HCT116 (cell line): ENCODE measurements around the gene SERPINB12. TPM values are rescaled to one million over a fixed set of nuclear protein-coding genes. Genes with fewer than 3 reads are reported as not detected.

Experiments used
- ATAC-seq: fragments of 200-7000 bp; cut with Tn5 transposase; 2 replicates; pipeline ENCODE4 v1.9.1; 2020; ENCODE audit warnings: mild to moderate bottlenecking, moderate library complexity
- BruUV-seq: library from RNA; stranded (reverse); fragments of 400-500 nt; replicated peaks from 2 replicates; lab custom pipeline; 2021; lab: Mats Ljungman, UMichigan
- CTCF ChIA-PET: fragments of 300-600 bp; sonication (Branson Sonifier 250); formaldehyde crosslinking; loops from one replicate; lab custom pipeline; 2021; ENCODE audit warnings: antibody characterized with exemption; lab: Charles Lee
- POLR2A ChIA-PET: fragments of 300-600, 350-600 bp; sonication (Branson Sonifier 250); formaldehyde crosslinking; loops from one replicate; lab custom pipeline; 2021; ENCODE audit warnings: antibody characterized with exemption; lab: Charles Lee
- RAD21 ChIA-PET, 2 experiments: fragments of 300-600 bp; sonication (Branson Sonifier 250); formaldehyde crosslinking; loops; one replicate each; lab custom pipeline; 2023; ENCODE audit warnings: low total read pairs in 2 of 2; ENCODE audit not compliant: uncharacterized antibody in 2 of 2, unreplicated experiment in 2 of 2, low non-redundant PET in 1 of 2; lab: Charles Lee
- DNase-seq: peaks from one replicate; pipeline ENCODE4 v3.0.0-alpha.2; 2010; ENCODE audit warnings: low read depth, low spot score
- H2AFZ ChIP-seq: fragments of 200-600 bp; shearing (Covaris generic), sonication (generic); 2 replicates; pipeline ENCODE4 v1.6.1; 2017; ENCODE audit warnings: low read depth, mixed run types, mixed read lengths, antibody characterized with exemption, low read length; ENCODE audit not compliant: poor library complexity, severe bottlenecking
- H3K27ac ChIP-seq: 2 replicates; pipeline ENCODE4 v1.5.1; 2012; ENCODE audit warnings: low read depth, low read length
- H3K27me3 ChIP-seq: fragments of 200-600 bp; sonication (generic); 2 replicates; pipeline ENCODE4 v1.6.1; 2016; ENCODE audit warnings: mixed run types, low read length, mixed read lengths; ENCODE audit not compliant: insufficient read depth
- H3K36me3 ChIP-seq, 2 experiments: fragments of 200-500 bp in 1 of 2; fragments of 200-600 bp in 1 of 2; sonication (Bioruptor generic) in 1 of 2; sonication (generic) in 1 of 2; 2 replicates each; pipeline versions ENCODE4 v1.5.1 to v1.6.1; 2014 to 2016; ENCODE audit warnings: low read length in 2 of 2, inconsistent platforms in 1 of 2, mixed read lengths in 1 of 2, mixed run types in 1 of 2; ENCODE audit not compliant: insufficient read depth in 2 of 2, control insufficient read depth in 1 of 2
- H3K4me1 ChIP-seq, 2 experiments: fragments of 200-600 bp in 1 of 2; sonication (generic) in 1 of 2; 2 replicates each; pipeline versions ENCODE4 v1.5.1 to v1.6.1; 2012 to 2017; ENCODE audit warnings: low read length in 2 of 2, inconsistent platforms in 1 of 2, mild to moderate bottlenecking in 1 of 2, mixed read lengths in 1 of 2, mixed run types in 1 of 2, moderate library complexity in 1 of 2; ENCODE audit not compliant: insufficient read depth in 2 of 2, control insufficient read depth in 1 of 2
- H3K4me2 ChIP-seq: fragments of 200-600 bp; sonication (generic); 2 replicates; pipeline ENCODE4 v1.6.1; 2017; ENCODE audit warnings: mixed run types, low read length, mixed read lengths
- H3K4me3 ChIP-seq, 2 experiments: fragments of 200-600 bp in 1 of 2; sonication (generic) in 1 of 2; replicated peaks in 1 of 2; 2 replicates each; pipeline ENCODE4 v1.5.1; 2011 to 2016; ENCODE audit warnings: low read length in 2 of 2, control low read depth in 1 of 2, low read depth in 1 of 2, mild to moderate bottlenecking in 1 of 2, mixed read lengths in 1 of 2, mixed run types in 1 of 2
- H3K79me2 ChIP-seq: fragments of 200-600 bp; sonication (generic); 2 replicates; pipeline ENCODE4 v1.6.1; 2017; ENCODE audit warnings: mild to moderate bottlenecking, mixed run types, low read length, moderate library complexity, mixed read lengths; ENCODE audit not compliant: insufficient read depth
- H3K9ac ChIP-seq: fragments of 200-600 bp; sonication (generic); 2 replicates; pipeline ENCODE4 v1.6.1; 2016; ENCODE audit warnings: low read length, mixed read lengths
- H3K9me2 ChIP-seq: fragments of 200-600 bp; sonication (generic), shearing (Covaris generic); 2 replicates; pipeline ENCODE4 v1.6.1; 2017; ENCODE audit warnings: mixed run types, mild to moderate bottlenecking, moderate library complexity; ENCODE audit not compliant: insufficient read depth
- H3K9me3 ChIP-seq, 2 experiments: fragments of 200-500 bp in 1 of 2; fragments of 200-600 bp in 1 of 2; sonication (Bioruptor generic) in 1 of 2; sonication (generic) in 1 of 2; 2 replicates each; pipeline ENCODE4 v1.6.1; 2014 to 2017; ENCODE audit warnings: low read length in 2 of 2, mixed read lengths in 2 of 2, inconsistent platforms in 1 of 2, low read depth in 1 of 2, mild to moderate bottlenecking in 1 of 2, mixed run types in 1 of 2, moderate library complexity in 1 of 2; ENCODE audit not compliant: control insufficient read depth in 1 of 2, insufficient read depth in 1 of 2
- H4K20me1 ChIP-seq: fragments of 200-600 bp; sonication (generic), shearing (Covaris generic); 2 replicates; pipeline ENCODE4 v1.6.1; 2017; ENCODE audit warnings: mixed run types, mild to moderate bottlenecking, moderate library complexity; ENCODE audit not compliant: insufficient read depth
- CBX3 ChIP-seq: IDR thresholded peaks from 2 replicates; pipeline ENCODE4 v1.6.1; 2012; ENCODE audit warnings: low read depth
- CEBPB ChIP-seq: IDR thresholded peaks from 2 replicates; pipeline ENCODE4 v1.6.1; 2012; ENCODE audit warnings: low read depth
- EGR1 ChIP-seq: IDR thresholded peaks from 2 replicates; pipeline ENCODE4 v1.6.1; 2012; ENCODE audit warnings: low read depth
- ELF1 ChIP-seq: IDR thresholded peaks from 2 replicates; pipeline ENCODE4 v1.6.1; 2012; ENCODE audit warnings: low read depth, borderline replicate concordance
- EZH2 ChIP-seq: fragments of 200-600 bp; sonication (generic); IDR thresholded peaks from 2 replicates; pipeline ENCODE4 v1.6.1; 2017; ENCODE audit warnings: antibody characterized with exemption, mixed run types
- FOSL1 ChIP-seq: IDR thresholded peaks from 2 replicates; pipeline ENCODE4 v1.6.1; 2012; ENCODE audit warnings: low read depth
- POLR2AphosphoS5 ChIP-seq: IDR thresholded peaks from 2 replicates; pipeline ENCODE4 v1.6.1; 2011; ENCODE audit warnings: mild to moderate bottlenecking, low read depth, low read length, moderate library complexity
- RAD21 ChIP-seq: IDR thresholded peaks from 2 replicates; pipeline ENCODE4 v1.6.1; 2012; ENCODE audit warnings: low read depth, mild to moderate bottlenecking
- REST ChIP-seq: IDR thresholded peaks from 2 replicates; pipeline ENCODE4 v1.6.1; 2012; ENCODE audit warnings: low read depth
- SIN3A ChIP-seq: IDR thresholded peaks from 2 replicates; pipeline ENCODE4 v1.6.1; 2012; ENCODE audit warnings: low read depth
- SP1 ChIP-seq: IDR thresholded peaks from 2 replicates; pipeline ENCODE4 v1.6.1; 2012; ENCODE audit warnings: low read depth
- SRF ChIP-seq: IDR thresholded peaks from 2 replicates; pipeline ENCODE4 v1.6.1; 2012; ENCODE audit warnings: low read depth
- TCF7L2 ChIP-seq: IDR thresholded peaks from 2 replicates; pipeline ENCODE4 v1.7.0; 2011; ENCODE audit warnings: borderline replicate concordance, inconsistent platforms; ENCODE audit not compliant: insufficient read depth, insufficient read length; ENCODE audit errors: extremely low read depth
- ZFX ChIP-seq: fragments of 450-650 bp; IDR thresholded peaks from 2 replicates; pipeline ENCODE4 v1.6.1; 2017
- ZNF274 ChIP-seq: fragments of 200-500 bp; sonication (Bioruptor generic); IDR thresholded peaks from 2 replicates; pipeline ENCODE4 v1.6.1; 2014; ENCODE audit warnings: mild to moderate bottlenecking, low read depth, low read length, inconsistent platforms
- intact Hi-C: fragments of 100-400 bp; cut with micrococcal nuclease; formaldehyde crosslinking; loops from 2 replicates; pipeline ENCODE4 v1.10.0; 2022
- total RNA-seq: library from RNA; stranded (reverse); gene quantifications from one replicate; pipeline ENCODE4 v1.2.1, GENCODE V29; 2021; ENCODE audit not compliant: unreplicated experiment
- TF ChIP-seq, protein P1 (sequence below): IDR thresholded peaks from 2 replicates; pipeline ENCODE4 v1.6.1; 2012
- TF ChIP-seq, protein P2 (sequence below): IDR thresholded peaks from 2 replicates; pipeline ENCODE4 v1.6.1; 2012

The SERPINB12 gene
- total RNA-seq, 1 experiment from 2014 or later = not detected

- Histone ChIP-seq H4K20me1 (no peaks in the 10 kb centered on the region), H3K4me1 (peaks cover 0 to 6% of the 10 kb centered on the region in 2 experiments; a peak in 1 of 4 replicates), H3K4me2 (no peak overlapping the region), H3K27ac (no peak overlapping the region), H3K27me3 (no peaks in the 10 kb centered on the region), H3K36me3 (no peaks in the 10 kb centered on the region), H3K9me2 (no peaks in the 10 kb centered on the region), H3K4me3 (no peak overlapping the region), H3K9me3 (no peaks in the 10 kb centered on the region), H3K79me2 (no peaks in the 10 kb centered on the region), H3K9ac (no peak overlapping the region), H2AFZ (no peak overlapping the region)
- CTCF ChIA-PET = no interaction called here
- POLR2A ChIA-PET = no interaction called here
- DNase-seq = no peak
- no peak for TF ChIP-seq SRF
- TF ChIP-seq TCF7L2 = no peak
- TF ChIP-seq SIN3A = no peak
- TF ChIP-seq ELF1 = no peak
- no peak for TF ChIP-seq POLR2AphosphoS5
- TF ChIP-seq SP1 = no peak
- TF ChIP-seq, protein P1, sequence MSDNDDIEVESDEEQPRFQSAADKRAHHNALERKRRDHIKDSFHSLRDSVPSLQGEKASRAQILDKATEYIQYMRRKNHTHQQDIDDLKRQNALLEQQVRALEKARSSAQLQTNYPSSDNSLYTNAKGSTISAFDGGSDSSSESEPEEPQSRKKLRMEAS = no peak
- ATAC-seq = no peak
- BruUV-seq = no TSS peak
- intact Hi-C loops = no loop called here
- RAD21 ChIA-PET = no interaction called here
These were observed 43.8 kb downstream of the SERPINB12 start for GRCh38 chr18:63585988-63586387.

DNA sequence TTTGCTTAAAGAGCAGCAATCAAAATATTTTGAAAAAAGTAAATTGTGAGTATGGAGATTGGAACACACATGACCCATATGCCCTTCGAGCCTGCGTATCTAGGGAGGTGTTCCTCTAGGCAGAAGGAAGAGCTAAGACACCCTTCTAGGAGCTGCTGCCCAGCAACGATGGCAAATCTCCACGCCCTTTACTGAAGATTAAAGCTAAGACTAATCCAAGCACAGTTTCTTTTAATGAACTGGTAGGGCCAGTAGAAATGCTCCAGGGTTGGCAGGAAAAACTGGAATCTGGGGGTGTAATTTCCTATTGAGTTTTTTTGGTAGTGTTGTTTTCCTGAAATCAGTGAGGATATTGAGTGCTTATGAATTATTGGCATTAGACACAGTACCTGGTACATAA is 44.3 kb downstream of the SERPINB12 start:
- ATAC-seq (no peak), DNase-seq (no peak)
- H3K27me3 ChIP-seq = no peaks in the 10 kb centered on the region
- no peak overlapping the region for H3K9ac ChIP-seq
- H3K27ac ChIP-seq = no peak overlapping the region
- no TSS peak for BruUV-seq
- H3K9me2 ChIP-seq = no peaks in the 10 kb centered on the region
- no peaks in the 10 kb centered on the region for H3K9me3 ChIP-seq
- intact Hi-C loops = no loop called here
- no peaks in the 10 kb centered on the region for H3K36me3 ChIP-seq
- H3K4me2 ChIP-seq = no peak overlapping the region
- CTCF ChIA-PET = no interaction called here
- H3K79me2 ChIP-seq = no peaks in the 10 kb centered on the region
- no peak overlapping the region for H3K4me3 ChIP-seq
- peaks cover 0 to 6% of the 10 kb centered on the region in 2 experiments; a peak in 1 of 4 replicates for H3K4me1 ChIP-seq
- H2AFZ ChIP-seq = no peak overlapping the region
- POLR2A ChIA-PET = no interaction called here
- RAD21 ChIA-PET = no interaction called here
- no peaks in the 10 kb centered on the region for H4K20me1 ChIP-seq
- TF ChIP-seq ELF1 (no peak), ZFX (no peak), RAD21 (no peak), CEBPB (no peak), POLR2AphosphoS5 (no peak), FOSL1 (no peak), SP1 (no peak), ZNF274 (no peak), SRF (no peak), EGR1 (no peak), REST (no peak), CBX3 (no peak), TCF7L2 (no peak), SIN3A (no peak), EZH2 (no peak)
- TF ChIP-seq, protein P1 = no peak
- TF ChIP-seq, protein P2, sequence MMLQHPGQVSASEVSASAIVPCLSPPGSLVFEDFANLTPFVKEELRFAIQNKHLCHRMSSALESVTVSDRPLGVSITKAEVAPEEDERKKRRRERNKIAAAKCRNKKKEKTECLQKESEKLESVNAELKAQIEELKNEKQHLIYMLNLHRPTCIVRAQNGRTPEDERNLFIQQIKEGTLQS = no peak
